ENCODE data around the gene ZBED6. TPM values are rescaled to one million over a fixed set of nuclear protein-coding genes. Genes with fewer than 3 reads are reported as not detected.

Gene ZBED6
- polyA plus RNA-seq, 1 of the 3 experiments (the other 2 are of a cell fraction): 2.5 TPM

- TF ChIP-seq ELF1 (IDR thresholded peaks at IDR 0.05) (no peak), SIN3A (IDR thresholded peaks at IDR 0.05; ENCODE audit: borderline replicate concordance, low read depth, low read length) (no peak), FOSL2 (IDR thresholded peaks at IDR 0.05; ENCODE audit: borderline replicate concordance, low read depth) (no peak), MAX (IDR thresholded peaks at IDR 0.05; ENCODE audit: low read depth) (no peak), NFIC (IDR thresholded peaks at IDR 0.05; ENCODE audit: borderline replicate concordance) (no peak), TEAD4 (IDR thresholded peaks at IDR 0.05; ENCODE audit: borderline replicate concordance, insufficient read depth) (no peak), RCOR1 (IDR thresholded peaks at IDR 0.05; ENCODE audit: low read length) (no peak), POLR2AphosphoS5 (IDR thresholded peaks at IDR 0.05; ENCODE audit: low read depth, low read length) (no peak), USF2 (IDR thresholded peaks at IDR 0.05; ENCODE audit: borderline replicate concordance, low read depth, low read length) (no peak)
These were observed 48.0 kb downstream of the ZBED6 start (continued) for GRCh38 chr1:203843435-203843834.

Small RNA genes within 50 kb of the gene (small RNA-seq; reads per million reads assigned to genes)
- 0 to 8.6 (median 4.9) reads per million in 7 experiments for gene ZC3H11A

Other genes with a start within 250 kb of the ZBED6 start
- gene ATP2B4, start 168.8 kb upstream of the ZBED6 start, polyA plus RNA-seq (2012; rRNA removed): 96.1 and 144 TPM in 2 replicates
- 0.03 and 0.08 TPM in 2 replicates for gene LAX1, start 30.4 kb upstream of the ZBED6 start, polyA plus RNA-seq (2012; rRNA removed)
- 38.0 and 49.6 TPM in 2 replicates for gene ZC3H11A, start within 50 bp of the ZBED6 start, polyA plus RNA-seq (2012; rRNA removed)
- gene SNRPE, start 66.0 kb downstream of the ZBED6 start, polyA plus RNA-seq (2012; rRNA removed): 177 and 359 TPM in 2 replicates

Measured in SK-N-SH (cell line).